Neural crest cell (in vitro differentiated cells): ENCODE measurements around the gene TMEM72. TPM values are rescaled to one million over a fixed set of nuclear protein-coding genes. Genes with fewer than 3 reads are reported as not detected.

Source experiments
- DNase-seq: peaks from one replicate; pipeline ENCODE4 v3.0.0; 2021; ENCODE audit warnings: low read depth, mixed read lengths, low spot score
- H3K27ac Mint-ChIP-seq: one replicate; pipeline ENCODE4 v1.8.0; 2021; ENCODE audit warnings: mild to moderate bottlenecking, mixed read lengths; ENCODE audit not compliant: unreplicated experiment
- H3K27me3 Mint-ChIP-seq: 2 replicates; pipeline ENCODE4 v1.8.0; 2021; ENCODE audit warnings: low read depth, mild to moderate bottlenecking, mixed read lengths
- H3K36me3 Mint-ChIP-seq: 2 replicates; pipeline ENCODE4 v1.8.0; 2021; ENCODE audit warnings: low read depth, mild to moderate bottlenecking, mixed read lengths
- H3K4me1 Mint-ChIP-seq: 2 replicates; pipeline ENCODE4 v1.8.0; 2021; ENCODE audit warnings: mixed read lengths
- H3K4me3 Mint-ChIP-seq: one replicate; pipeline ENCODE4 v1.8.0; 2021; ENCODE audit warnings: mild to moderate bottlenecking, mixed read lengths
- H3K9me3 Mint-ChIP-seq: 2 replicates; pipeline ENCODE4 v1.8.0; 2021; ENCODE audit warnings: mixed read lengths
- CTCF ChIP-seq: fragments of 200-600 bp; sonication (generic); conservative IDR thresholded peaks from 2 replicates; pipeline ENCODE4 v1.5.0; 2021; ENCODE audit warnings: antibody characterized with exemption, mild to moderate bottlenecking
- total RNA-seq: library from RNA; stranded (reverse); gene quantifications from 2 replicates; pipeline ENCODE4 v1.2.1, GENCODE V29; 2021

Gene TMEM72
- total RNA-seq, 1 donor from 2014 or later, result not detected

GRCh38 chr10:44927352-44927751, 16.2 kb downstream of the TMEM72 start:
- H3K36me3 Mint-ChIP-seq, result no peaks in the 10 kb centered on the region
- H3K4me3 Mint-ChIP-seq, result no peak overlapping the region
- no peak for TF ChIP-seq CTCF
- no peak overlapping the region for H3K27ac Mint-ChIP-seq
- DNase-seq, result no peak
- H3K9me3 Mint-ChIP-seq, result peaks cover 3% of the 10 kb centered on the region
- H3K4me1 Mint-ChIP-seq, result no peaks in the 10 kb centered on the region
- no peaks in the 10 kb centered on the region for H3K27me3 Mint-ChIP-seq

GRCh38 chr10:44928462-44928861, 17.3 kb downstream of the TMEM72 start:
- Mint-ChIP-seq H3K9me3 (peaks cover 3% of the 10 kb centered on the region), H3K36me3 (no peaks in the 10 kb centered on the region), H3K4me1 (no peaks in the 10 kb centered on the region), H3K4me3 (no peak overlapping the region), H3K27me3 (no peaks in the 10 kb centered on the region), H3K27ac (no peak overlapping the region)
- no peak for TF ChIP-seq CTCF
- no peak for DNase-seq

GRCh38 chr10:44929356-44930255, 18.5 kb downstream of the TMEM72 start:
- no peak for DNase-seq
- no peaks in the 10 kb centered on the region for H3K36me3 Mint-ChIP-seq
- TF ChIP-seq CTCF, result no peak
- no peaks in the 10 kb centered on the region for H3K4me1 Mint-ChIP-seq
- H3K27ac Mint-ChIP-seq, result no peak overlapping the region
- H3K4me3 Mint-ChIP-seq, result no peak overlapping the region
- no peaks in the 10 kb centered on the region for H3K27me3 Mint-ChIP-seq
- H3K9me3 Mint-ChIP-seq, result peaks cover 3% of the 10 kb centered on the region

GRCh38 chr10:44930904-44931620, 19.9 kb downstream of the TMEM72 start:
- no peaks in the 10 kb centered on the region for H3K27me3 Mint-ChIP-seq
- peaks cover 2% of the 10 kb centered on the region for H3K36me3 Mint-ChIP-seq
- H3K9me3 Mint-ChIP-seq, result peaks cover 6% of the 10 kb centered on the region
- peaks cover 8% of the 10 kb centered on the region for H3K4me1 Mint-ChIP-seq
- H3K27ac Mint-ChIP-seq, result peak overlapping the region; percentile 55
- TF ChIP-seq CTCF, result no peak
- DNase-seq, result no peak
- H3K4me3 Mint-ChIP-seq, result no peak overlapping the region

- H3K27me3 Mint-ChIP-seq, result no peaks in the 10 kb centered on the region
- H3K36me3 Mint-ChIP-seq, result peaks cover 2% of the 10 kb centered on the region
- H3K4me3 Mint-ChIP-seq, result no peak overlapping the region
- no peak for TF ChIP-seq CTCF
- no peak overlapping the region for H3K27ac Mint-ChIP-seq
- no peak for DNase-seq
- peaks cover 6% of the 10 kb centered on the region for H3K9me3 Mint-ChIP-seq
- H3K4me1 Mint-ChIP-seq, result peaks cover 8% of the 10 kb centered on the region
Observed at GRCh38 chr10:44931621-44932516, 20.7 kb downstream of the TMEM72 start.
